Measurements from ENCODE around the gene DCAF7.

Gene DCAF7, protein sequence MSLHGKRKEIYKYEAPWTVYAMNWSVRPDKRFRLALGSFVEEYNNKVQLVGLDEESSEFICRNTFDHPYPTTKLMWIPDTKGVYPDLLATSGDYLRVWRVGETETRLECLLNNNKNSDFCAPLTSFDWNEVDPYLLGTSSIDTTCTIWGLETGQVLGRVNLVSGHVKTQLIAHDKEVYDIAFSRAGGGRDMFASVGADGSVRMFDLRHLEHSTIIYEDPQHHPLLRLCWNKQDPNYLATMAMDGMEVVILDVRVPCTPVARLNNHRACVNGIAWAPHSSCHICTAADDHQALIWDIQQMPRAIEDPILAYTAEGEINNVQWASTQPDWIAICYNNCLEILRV

DNA sequence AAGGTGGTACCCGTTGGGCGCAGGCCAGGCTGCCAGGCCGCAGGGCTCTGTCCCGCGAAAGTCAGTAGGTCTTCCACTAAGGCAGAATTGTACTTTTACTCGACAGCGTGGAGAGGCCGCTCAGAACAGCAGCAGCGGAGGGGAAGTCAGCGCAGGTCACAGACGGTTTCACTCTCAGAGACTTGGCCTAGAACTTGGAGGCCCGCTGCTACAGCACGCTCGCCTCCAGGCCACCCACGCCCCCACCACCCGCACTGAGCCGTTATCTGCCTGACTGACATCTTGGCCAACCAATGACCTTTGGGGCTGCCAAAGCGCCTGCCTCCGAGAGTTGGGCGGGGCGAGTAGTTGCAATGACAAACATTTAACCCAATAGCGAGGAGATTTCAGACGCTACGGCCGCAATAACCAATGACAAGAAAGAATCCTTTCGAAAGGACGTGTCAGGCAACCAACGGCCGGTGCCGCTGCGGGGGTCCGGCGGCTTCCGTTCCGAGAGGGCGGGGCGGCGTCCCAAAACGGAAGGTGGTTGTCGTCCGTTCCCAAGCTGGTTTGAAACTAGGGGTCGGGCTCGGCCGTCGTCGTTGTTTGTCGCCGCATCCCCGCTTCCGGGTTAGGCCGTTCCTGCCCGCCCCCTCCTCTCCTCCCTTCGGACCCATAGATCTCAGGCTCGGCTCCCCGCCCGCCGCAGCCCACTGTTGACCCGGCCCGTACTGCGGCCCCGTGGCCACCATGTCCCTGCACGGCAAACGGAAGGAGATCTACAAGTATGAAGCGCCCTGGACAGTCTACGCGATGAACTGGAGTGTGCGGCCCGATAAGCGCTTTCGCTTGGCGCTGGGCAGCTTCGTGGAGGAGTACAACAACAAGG, at the start of gene DCAF7:
Gene DCAF7, plus strand, starts transcription at position 532 of the 871 bp plus-strand sequence. Its CDS starts 201 bp downstream, at position 733.
- DNase-seq (ENCODE audit: low read depth): peak; percentile 100

DNA sequence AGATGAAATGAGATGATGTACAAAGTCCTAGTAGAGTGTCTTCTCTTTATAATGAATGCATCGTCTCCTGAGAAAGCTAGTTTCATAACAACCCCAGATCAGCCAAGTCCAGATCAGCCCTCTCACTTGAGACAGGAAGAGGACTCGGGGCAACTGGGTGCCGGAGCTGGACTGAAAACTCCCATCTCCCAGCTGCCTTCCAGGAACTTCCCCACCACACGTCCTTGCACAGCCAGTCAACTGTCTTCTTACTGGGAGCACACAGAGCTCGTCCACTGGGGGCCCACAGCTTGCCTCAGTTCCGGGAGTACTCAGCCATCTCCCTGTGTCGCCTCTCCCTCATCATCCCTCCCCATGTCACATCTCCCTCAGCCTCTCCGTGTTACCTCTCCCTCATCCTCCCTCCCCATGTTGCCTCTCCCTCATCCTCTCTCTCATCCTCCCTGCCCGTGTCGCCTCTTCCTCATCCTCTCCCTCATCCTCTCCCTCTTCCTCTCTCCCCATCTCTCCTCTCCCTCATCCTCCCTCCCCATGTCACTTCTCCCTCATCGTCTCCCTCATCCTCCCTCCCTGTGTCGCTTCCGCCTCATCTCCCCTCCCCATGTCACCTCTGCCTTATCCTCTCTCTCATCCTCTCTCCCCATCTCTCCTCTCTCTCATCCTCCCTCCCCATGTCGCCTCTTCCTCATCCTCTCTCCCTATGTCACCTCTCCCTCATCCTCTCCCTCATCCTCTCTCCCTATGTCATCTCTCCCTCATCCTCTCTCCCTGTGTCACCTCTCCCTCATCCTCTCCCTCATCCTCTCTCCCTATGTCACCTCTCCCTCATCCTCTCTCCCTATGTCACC, 49.5 kb upstream of the DCAF7 start:
- DNase-seq (ENCODE audit: low read depth): no peak

DNA sequence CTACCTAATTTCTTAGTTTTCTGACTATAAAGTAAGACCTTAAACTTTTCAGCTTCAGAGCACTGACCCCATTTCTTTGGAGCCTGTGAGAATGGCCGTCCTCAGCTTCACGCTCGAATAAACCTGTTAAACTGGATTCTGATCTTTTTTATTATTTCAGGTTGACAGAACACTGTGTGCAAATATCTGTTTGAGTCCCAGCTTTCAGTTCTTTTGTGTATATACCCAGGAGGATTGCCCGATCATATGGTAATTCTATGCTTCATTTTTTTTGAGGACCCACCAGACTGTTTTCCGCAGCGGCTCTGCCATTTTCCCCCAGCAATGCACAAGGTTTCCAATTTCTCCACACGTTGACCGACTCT, 47.0 kb upstream of the DCAF7 start:
- DNase-seq (ENCODE audit: low read depth): no peak

DNA sequence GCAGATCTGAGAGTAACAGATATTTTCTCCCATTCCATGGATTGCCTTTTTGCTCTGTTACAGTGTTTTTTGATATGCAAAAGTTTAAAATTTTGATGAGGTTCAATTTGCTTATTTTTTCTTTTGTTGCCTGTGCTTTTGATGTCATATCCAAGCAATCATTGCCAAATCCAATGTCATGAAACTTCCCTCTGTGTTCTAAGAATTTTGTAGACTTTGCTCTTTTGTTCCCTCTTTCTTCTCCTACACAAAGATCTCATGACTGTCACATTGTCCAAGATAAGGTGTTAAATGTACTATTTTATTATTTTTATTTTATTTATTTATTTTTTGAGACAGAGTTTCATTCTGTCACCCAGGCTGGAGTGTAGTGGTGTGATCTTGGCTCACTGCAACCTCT, 46.0 kb upstream of the DCAF7 start:
- no peak for DNase-seq (ENCODE audit: low read depth)

DNA sequence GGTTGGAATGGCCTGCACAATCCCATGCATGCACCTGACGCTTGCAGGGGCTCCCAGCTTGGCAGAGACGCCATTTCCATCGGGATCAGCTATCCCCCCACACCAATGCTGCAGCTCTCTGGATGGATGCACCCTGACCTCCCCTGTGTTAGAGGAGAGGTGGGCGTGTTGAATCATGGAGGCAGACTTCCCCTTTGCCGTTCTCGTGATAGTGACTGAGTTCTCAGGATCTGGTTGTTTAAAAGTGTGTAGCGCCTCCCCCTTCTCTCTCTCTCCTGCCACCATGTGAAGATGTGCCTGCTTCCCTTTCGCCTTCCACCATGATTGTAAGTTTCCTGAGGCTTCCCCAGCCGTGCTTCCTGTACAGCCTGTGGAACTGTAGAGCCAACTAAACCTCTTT, 44.9 kb upstream of the DCAF7 start:
- DNase-seq (ENCODE audit: low read depth): no peak

DNA sequence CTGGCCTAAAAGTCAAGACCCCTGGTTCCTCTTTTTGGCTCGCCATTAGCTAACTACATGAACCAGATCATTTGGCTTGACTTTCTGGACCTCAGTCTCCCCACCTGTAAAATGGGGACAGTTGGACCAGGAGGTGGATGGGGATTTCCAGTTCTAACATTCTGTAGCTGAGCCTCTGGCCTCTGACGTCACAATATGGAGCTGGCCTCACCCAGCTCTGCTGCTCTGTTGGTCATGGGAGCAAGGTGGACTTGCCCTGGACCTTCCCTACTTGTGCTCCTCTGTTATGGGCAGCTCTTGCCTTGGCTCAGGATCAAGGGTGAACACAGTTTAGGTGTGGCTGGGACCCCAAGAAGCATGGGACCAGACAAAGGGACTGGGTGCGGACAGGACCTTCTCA, 43.6 kb upstream of the DCAF7 start:
- no peak for DNase-seq (ENCODE audit: low read depth)

DNA sequence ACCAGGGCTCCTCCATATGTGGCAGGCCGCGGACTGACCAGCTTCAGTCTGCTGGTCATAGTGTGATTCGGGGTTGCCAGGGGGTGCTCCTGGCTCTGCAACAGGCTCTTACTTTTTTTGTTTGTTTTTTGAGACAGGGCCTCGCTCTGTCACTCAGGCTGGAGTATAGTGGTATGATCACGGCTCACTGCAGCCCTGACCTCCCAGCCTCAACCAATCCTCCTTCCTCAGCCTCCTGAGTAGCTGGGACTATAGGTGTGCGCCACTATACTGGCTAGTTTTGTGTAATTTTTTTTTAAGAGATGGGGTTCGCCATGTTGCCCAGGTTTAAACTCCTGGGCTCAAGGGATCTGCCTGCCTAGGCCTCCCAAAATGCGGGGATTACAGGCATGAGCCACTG, 38.9 kb upstream of the DCAF7 start:
- DNase-seq (ENCODE audit: low read depth): no peak

DNA sequence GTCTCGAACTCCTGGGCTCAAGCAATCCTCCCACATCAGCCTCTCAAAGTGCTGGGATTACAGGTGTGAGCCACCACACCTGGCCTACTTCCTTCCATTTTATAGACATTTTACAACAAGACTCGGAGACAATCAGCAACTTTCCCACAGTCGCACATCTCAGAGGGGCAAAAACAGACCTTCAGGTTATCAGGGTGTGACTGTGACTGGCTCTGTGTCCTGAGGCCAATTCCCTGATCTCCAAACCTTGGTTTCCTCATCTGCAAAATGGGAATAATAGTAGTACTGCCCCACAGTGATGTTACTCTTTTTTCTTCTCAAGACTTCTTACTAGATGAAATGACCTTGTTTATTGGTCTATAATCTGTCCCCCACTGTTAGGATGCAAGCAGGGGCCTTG, 37.9 kb upstream of the DCAF7 start:
- no peak for DNase-seq (ENCODE audit: low read depth)

DNA sequence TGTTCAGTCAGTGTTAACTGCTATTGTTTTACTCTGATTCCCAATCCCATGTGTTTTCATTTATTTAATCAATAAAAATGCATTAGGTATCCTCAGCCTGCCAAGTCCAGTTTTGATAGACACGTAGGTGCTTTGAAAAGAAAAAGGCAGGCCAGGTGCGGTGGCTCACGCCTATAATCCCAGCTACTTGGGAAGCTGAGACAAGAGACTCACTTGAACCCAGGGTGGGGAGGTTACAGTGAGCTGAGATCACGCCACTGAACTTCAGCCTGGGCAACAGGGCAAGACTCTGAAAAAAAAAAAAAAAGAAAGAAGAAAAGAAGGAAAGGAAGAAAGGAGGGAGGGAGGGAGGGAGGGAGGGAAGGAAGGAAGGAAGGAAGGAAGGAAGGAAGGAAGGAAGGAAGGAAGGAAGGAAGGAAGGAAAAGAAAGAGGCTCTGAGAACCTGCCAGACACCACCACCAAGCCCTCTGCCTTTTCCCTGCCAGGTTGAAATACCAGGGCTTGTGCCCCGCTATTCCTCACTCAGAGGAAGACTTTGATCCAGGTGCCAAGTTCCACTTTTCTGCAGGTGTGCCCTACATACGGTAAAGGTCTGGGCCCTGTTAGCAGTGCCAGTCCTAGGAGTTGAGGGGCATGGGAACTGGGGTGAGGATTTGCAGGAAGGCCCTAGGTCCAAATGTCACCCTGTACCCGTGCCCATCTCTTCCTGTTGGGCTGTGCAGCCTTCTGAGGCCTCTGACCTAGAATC, 37.2 kb upstream of the DCAF7 start:
- no peak for DNase-seq (ENCODE audit: low read depth)

DNA sequence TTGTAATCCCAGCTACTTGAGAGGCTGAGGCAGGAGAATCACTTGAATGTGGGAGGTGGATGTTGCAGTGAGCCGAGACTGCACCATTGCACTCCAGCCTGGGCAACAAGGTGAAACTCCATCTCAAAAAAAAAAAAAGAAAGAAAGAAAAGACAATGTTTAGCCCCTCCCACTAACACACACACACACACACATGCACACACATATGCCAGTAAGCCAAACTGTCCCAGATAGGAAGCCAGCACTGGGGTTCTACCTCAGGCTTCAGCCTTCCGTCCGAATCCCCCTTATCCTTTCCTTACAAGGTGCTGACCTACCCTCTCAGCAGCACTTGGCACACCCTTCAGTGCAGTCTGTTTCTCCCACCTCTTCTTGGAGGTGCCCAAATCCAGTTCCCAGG, 35.8 kb upstream of the DCAF7 start:
- no peak for DNase-seq (ENCODE audit: low read depth)

DNA sequence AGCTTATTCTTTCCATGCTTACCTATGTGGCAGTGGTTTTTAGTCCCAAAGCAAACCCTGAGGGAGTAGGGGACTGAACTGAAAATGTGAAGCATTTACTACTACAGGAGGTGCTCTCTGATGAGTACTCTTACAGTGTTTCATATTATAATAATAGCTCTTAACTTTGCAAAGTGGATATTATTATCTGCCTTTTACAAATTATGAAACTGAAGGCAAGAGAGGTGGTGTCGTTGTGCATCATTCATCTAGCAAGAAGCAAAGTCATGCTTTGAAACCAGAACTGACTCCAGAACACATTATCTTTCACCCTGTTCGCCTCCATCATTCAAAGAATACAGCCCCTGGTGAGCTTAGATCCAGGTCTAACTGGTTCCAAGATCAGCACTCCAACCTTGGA, 35.3 kb upstream of the DCAF7 start:
- DNase-seq (ENCODE audit: low read depth): no peak

DNA sequence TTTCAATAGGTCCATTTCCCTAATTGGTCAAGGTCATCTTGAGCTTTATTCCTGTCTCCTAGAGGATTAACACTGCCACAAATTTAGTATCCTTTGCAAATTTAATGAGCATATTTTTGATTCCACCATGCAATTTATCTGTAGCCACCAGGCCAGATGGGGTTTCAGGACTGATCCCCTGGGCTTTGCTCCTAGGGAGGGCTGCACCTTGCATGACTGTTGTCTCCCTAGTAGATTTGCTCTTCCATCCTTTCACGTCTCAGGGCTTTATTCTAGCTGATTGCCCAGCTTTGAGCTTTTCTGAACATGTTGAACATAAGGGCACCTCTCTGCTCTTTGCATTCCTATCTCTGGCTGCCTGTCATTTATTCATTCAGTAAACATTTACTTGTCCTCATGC, 34.9 kb upstream of the DCAF7 start:
- DNase-seq (ENCODE audit: low read depth): no peak

DNA sequence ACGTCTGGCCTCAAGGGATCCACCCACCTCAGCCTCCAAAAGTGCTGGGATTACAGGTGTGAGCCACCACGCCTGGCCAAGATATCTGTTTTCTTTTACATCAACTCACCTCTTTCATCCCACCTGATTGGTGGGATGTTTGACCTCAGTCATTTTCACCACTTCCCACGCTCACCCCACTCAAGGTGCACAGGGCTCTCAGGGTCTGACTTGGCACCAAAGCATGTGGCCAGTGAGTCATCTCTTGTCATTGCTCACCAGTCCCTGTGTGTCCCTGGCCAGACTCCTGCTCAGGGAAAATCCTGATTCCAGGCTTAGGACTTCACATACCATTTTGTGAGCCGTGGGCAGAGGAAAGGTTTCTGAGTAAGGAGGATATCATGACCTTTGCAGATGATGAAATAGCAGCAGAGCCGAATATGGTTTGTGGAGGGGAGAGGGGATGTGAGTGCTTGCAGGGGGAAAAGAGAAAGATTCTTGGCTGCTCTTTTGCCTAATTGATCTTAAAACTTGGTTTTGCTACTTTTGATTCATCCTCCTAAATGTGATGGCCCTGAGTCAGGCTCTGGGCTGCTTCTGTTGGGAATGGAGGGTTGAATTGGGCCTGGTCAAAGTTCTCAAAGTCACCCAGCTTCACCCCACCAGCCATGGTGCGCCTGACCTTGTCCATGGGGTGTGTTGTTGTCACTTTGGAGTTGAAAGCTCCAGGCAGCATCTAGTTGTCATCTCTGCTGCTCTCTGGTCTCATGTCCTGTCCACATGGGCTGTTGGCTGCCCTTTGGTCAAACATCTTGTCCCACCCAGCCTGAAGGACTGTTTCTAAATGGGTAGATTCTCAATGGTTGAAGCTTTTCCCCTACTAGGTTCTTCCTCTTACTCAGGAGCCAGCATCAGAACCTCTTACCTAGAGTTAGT, 33.1 kb upstream of the DCAF7 start:
- DNase-seq (ENCODE audit: low read depth): peak; percentile 21

DNA sequence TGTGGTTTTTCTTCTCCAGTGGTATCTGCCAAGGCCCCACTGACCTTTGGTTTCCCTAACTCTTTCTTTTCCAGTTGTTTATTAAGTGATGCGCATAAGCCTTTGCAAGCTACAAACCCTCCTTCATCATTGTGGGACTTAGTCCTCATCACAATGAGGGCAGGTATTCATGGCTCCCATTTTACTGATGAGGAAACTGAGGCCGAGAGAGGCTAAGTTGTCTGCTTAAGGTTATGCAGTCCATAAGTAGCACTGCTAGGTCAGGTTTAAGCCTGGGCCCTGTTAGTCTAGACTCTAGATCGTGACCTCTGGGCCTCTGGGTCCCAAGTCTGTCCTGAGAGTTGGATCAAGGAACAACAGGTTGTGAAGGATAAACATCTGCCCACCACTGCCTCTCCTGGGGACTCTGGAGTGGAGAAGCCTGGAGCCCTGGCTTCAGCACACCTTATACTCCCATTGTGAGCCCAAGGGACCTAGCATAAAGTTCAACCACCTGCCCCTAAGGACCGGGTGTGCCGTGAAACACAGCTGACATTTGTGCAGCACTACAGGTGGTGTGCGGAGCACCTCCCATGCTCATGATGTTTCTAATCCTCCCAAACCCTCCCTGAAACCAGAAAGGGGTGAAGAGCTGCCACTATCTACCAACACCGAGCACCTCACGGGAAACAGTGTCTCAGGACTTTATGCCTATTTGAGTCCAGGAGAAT, 32.3 kb upstream of the DCAF7 start:
- DNase-seq (ENCODE audit: low read depth): no peak

DNA sequence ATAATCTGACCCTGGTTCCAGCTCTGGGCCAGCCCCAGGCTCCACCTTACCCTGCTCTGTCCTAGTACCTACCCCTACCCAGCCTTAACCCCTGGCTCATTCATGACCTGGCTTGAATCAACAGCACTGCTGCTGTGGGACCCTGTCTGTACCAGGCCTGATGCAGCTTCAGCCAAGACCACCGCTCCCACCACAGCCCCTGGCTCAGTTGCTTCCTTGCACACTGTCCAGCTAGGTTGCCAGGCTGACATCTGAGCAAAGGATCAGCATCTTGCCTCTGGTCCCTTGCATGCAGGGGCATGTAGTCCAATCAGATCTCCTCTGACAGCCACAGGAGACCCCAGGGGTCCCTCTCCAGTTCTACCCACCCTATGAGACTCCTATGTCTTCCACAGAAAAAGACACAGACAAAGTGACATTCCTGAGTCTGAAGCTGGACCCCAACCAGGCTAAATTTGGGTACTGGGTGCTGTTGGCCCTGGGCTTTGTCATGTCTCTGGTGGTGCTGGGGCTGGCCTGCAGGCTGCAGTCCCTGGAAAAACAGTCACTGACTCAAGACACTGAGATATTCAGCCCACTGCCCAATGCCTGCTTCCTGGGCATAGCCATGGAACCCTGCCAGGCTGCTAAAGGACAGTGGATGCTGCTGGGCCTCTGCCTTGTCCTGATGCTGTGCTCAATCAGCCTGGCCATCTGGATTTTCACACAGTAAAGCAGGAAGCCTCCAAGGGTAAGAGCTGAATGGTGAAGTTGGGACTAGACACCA, 31.0 kb upstream of the DCAF7 start:
- DNase-seq (ENCODE audit: low read depth): no peak

DNA sequence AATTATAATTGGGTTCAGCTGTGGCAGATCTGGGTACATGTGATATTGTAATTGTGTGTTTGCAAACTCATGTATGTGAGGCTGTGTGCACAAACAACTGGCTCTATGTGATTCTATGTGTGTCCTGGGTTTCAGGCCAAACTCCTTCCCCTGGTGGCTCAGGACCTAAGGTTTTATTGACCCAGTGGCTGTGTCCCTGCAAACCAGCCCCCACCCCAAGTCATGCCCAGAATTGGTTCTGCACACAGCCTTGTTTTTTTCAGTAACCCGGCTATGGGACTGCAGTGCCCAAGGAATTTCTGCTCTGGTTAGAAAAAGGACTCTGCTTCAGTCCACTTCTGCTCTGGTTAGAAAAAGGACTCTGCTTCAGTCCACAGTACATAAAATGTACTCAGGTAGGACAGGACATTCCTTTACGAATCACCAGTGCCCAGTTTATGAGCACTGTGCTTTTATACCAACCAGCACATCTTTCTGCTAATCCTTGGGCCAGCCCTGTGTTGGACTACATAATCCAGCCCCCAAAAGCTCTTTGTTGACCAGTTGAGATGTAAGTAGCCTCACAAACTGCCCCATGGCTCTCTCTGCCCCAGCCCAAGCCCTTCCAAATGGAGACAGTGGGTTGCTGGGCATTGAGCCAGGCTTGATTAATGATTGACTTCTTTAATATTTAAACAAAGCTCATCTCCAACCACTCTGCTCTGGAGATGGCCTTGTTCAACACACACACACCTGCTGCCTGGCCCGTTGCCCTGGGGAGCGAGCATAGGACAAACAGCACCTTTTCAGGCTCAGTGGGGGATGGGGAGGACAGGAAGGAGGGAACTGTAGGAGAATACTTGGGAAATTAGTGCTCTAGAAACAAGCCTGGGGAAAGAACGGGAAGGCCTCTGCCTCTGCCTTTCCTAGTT, 30.1 kb upstream of the DCAF7 start:
- no peak for DNase-seq (ENCODE audit: low read depth)

DNA sequence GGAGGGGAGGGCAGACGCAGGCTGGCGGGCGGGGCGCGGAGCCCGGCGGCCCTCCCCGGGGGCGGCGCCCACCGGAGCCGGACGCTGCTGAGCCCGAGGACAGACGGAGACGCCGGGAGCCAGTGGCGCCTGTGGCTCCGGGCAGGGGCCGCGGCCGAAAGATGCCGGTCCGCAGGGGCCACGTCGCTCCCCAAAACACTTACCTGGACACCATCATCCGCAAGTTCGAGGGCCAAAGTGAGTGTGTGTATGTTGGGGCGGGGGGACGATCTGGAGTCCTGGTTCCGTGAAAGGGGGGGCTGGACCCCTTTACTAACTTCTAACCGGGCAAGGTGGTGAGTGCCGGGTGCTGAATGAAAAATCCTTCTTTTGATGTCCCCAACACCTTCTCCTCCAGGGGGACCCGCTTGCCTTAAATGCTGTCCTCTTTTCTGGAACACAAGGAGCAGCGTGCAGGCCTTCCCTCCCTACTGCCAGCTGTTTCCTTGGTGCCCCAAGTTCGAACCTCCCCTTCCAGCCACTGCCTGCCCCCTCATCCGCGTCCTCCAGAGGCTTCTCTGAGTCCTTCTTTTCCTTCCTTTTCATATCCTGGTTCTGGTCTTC, 26.9 kb upstream of the DCAF7 start, which contains the start of gene KCNH6:
Gene KCNH6, plus strand, starts transcription at position 106 of the 603 bp plus-strand sequence. Its CDS starts 56 bp downstream, at position 162.
- DNase-seq (ENCODE audit: low read depth): no peak

DNA sequence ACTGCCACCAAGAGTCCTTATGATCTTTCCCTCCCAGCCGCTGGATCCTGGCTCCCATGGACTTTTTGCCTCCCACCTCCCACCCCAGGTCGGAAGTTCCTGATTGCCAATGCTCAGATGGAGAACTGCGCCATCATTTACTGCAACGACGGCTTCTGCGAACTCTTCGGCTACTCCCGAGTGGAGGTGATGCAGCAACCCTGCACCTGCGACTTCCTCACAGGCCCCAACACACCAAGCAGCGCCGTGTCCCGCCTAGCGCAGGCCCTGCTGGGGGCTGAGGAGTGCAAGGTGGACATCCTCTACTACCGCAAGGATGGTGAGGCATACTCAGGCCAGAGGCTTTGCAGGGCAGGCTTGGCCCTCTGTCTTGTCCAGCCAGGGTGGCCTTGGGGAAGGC, 26.2 kb upstream of the DCAF7 start:
- no peak for DNase-seq (ENCODE audit: low read depth)
